Bronchial epithelial cell (primary cell): Measurements from ENCODE around the gene KCNJ5. TPM values are rescaled to one million over a fixed set of nuclear protein-coding genes. Genes with fewer than 3 reads are reported as not detected.
A peak's percentile ranks its signal among the peaks of the same experiment; 100 is the strongest.

Experiments used
- DNase-seq: peaks from one replicate; pipeline ENCODE4 v3.0.0-alpha.2; 2010; ENCODE audit warnings: low read depth
- FAIRE-seq: peaks from 2 replicates; lab custom pipeline; 2011; peaks lifted over from hg19 to GRCh38; lab: Jason Lieb, UNC
- H3K27me3 ChIP-seq: 2 replicates; pipeline ENCODE4 v1.5.1; 2011; ENCODE audit warnings: low read length; ENCODE audit not compliant: control insufficient read depth, insufficient read depth
- H3K36me3 ChIP-seq: 2 replicates; pipeline ENCODE4 v1.5.1; 2011; ENCODE audit warnings: low read length; ENCODE audit not compliant: control insufficient read depth, insufficient read depth
- H3K4me3 ChIP-seq: 2 replicates; pipeline ENCODE4 v1.5.1; 2011; ENCODE audit warnings: mild to moderate bottlenecking, low read depth, low read length, control low read depth
- total RNA-seq: library from RNA; depleted of rRNA; stranded (reverse); fragments of >200 nt; gene quantifications from 2 replicates; pipeline ENCODE4 v1.2.1, GENCODE V29; 2014
- TF ChIP-seq, protein P1 (sequence below): IDR thresholded peaks from 2 replicates; pipeline ENCODE4 v1.5.1; 2011; ENCODE audit warnings: mild to moderate bottlenecking, moderate library complexity, low read length, control low read depth, inconsistent platforms; ENCODE audit not compliant: insufficient read depth, severe bottlenecking

KCNJ5 gene
- total RNA-seq, 1 donor from 2014 or later: 13.2 TPM

GRCh38 chr11:128946648-128947047, 55.5 kb downstream of the KCNJ5 start:
- Histone ChIP-seq H3K36me3 (no peaks in the 10 kb centered on the region), H3K4me3 (no peak overlapping the region), H3K27me3 (no peaks in the 10 kb centered on the region)
- FAIRE-seq (no peak), DNase-seq (no peak)
- TF ChIP-seq, protein P1, sequence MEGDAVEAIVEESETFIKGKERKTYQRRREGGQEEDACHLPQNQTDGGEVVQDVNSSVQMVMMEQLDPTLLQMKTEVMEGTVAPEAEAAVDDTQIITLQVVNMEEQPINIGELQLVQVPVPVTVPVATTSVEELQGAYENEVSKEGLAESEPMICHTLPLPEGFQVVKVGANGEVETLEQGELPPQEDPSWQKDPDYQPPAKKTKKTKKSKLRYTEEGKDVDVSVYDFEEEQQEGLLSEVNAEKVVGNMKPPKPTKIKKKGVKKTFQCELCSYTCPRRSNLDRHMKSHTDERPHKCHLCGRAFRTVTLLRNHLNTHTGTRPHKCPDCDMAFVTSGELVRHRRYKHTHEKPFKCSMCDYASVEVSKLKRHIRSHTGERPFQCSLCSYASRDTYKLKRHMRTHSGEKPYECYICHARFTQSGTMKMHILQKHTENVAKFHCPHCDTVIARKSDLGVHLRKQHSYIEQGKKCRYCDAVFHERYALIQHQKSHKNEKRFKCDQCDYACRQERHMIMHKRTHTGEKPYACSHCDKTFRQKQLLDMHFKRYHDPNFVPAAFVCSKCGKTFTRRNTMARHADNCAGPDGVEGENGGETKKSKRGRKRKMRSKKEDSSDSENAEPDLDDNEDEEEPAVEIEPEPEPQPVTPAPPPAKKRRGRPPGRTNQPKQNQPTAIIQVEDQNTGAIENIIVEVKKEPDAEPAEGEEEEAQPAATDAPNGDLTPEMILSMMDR: no peak

- Histone ChIP-seq H3K36me3 (no peaks in the 10 kb centered on the region), H3K27me3 (no peaks in the 10 kb centered on the region), H3K4me3 (no peak overlapping the region)
- DNase-seq (no peak), FAIRE-seq (no peak)
- TF ChIP-seq, protein P1: no peak
These were observed 56.6 kb downstream of the KCNJ5 start for GRCh38 chr11:128947773-128948172.

- DNase-seq: no peak
- H3K36me3 ChIP-seq: no peaks in the 10 kb centered on the region
These were observed 57.4 kb downstream of the KCNJ5 start for GRCh38 chr11:128948583-128948982.

GRCh38 chr11:128949791-128950454, 58.8 kb downstream of the KCNJ5 start:
- TF ChIP-seq, protein P1: no peak
- FAIRE-seq (no peak), DNase-seq (peak; percentile 42)
- no peaks in the 10 kb centered on the region for H3K27me3 ChIP-seq
- no peaks in the 10 kb centered on the region for H3K36me3 ChIP-seq
- H3K4me3 ChIP-seq: no peak overlapping the region

More at GRCh38 chr11:128948583-128948982, 57.4 kb downstream of the KCNJ5 start:
- FAIRE-seq: peak; percentile 82
- no peaks in the 10 kb centered on the region for H3K27me3 ChIP-seq
- H3K4me3 ChIP-seq: no peak overlapping the region
- TF ChIP-seq, protein P1: peak; percentile 29

DNA sequence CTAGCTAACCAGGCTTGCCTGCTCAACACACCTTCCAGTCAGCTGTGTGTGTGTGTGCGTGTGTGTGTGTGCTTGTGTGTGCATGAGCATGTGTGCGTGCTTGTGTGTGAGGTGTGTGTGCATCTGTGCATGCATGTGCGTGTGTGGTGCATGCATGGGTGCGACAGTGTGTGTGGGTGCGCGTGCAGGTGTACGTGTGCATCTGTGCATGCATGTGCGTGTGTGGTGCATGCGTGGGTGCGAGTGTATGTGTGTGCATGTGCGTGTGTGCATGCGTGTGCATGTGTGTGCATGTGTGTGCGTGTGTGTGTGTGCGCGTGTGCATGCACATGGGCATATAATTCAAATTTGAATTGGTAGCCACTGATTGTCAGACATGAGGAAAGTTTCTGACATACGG, 62.0 kb downstream of the KCNJ5 start:
- DNase-seq (no peak), FAIRE-seq (no peak)
- Histone ChIP-seq H3K4me3 (no peak overlapping the region), H3K27me3 (no peaks in the 10 kb centered on the region), H3K36me3 (no peaks in the 10 kb centered on the region)
- TF ChIP-seq, protein P1: no peak

GRCh38 chr11:128955636-128956035, 64.5 kb downstream of the KCNJ5 start:
- TF ChIP-seq, protein P1: no peak
- Histone ChIP-seq H3K4me3 (no peak overlapping the region), H3K27me3 (no peaks in the 10 kb centered on the region), H3K36me3 (no peaks in the 10 kb centered on the region)
- FAIRE-seq (no peak), DNase-seq (no peak)
